H9 (cell line): Measurements from ENCODE around the gene HOXD11. TPM values are rescaled to one million over a fixed set of nuclear protein-coding genes. Genes with fewer than 3 reads are reported as not detected.

Experiments
- DNase-seq: peaks from one replicate; pipeline ENCODE4 v3.0.0-alpha.2; 2017
- H2AFZ ChIP-seq: one replicate; pipeline ENCODE4 v1.6.1; 2013; ENCODE audit warnings: mild to moderate bottlenecking, low read length, control low read depth, moderate library complexity
- H2AK5ac ChIP-seq: 2 replicates; pipeline ENCODE4 v1.6.1; 2013; ENCODE audit warnings: low read length, control low read depth, mixed read lengths; ENCODE audit not compliant: insufficient read length
- H2BK120ac ChIP-seq: one replicate; pipeline ENCODE4 v1.6.1; 2013; ENCODE audit warnings: low read depth, mild to moderate bottlenecking, low read length, control low read depth, inconsistent platforms; ENCODE audit not compliant: poor library complexity, severe bottlenecking
- H2BK12ac ChIP-seq: 2 replicates; pipeline ENCODE4 v1.6.1; 2013; ENCODE audit warnings: low read length, control low read depth, mixed read lengths, low read depth; ENCODE audit not compliant: insufficient read length
- H2BK15ac ChIP-seq: 2 replicates; pipeline ENCODE4 v1.6.1; 2013; ENCODE audit warnings: low read depth, low read length, control low read depth
- H2BK20ac ChIP-seq: one replicate; pipeline ENCODE4 v1.6.1; 2013; ENCODE audit warnings: low read depth, mild to moderate bottlenecking, low read length, control low read depth, inconsistent platforms; ENCODE audit not compliant: poor library complexity, severe bottlenecking
- H2BK5ac ChIP-seq: 2 replicates; pipeline ENCODE4 v1.6.1; 2013; ENCODE audit warnings: low read length, control low read depth, mixed read lengths; ENCODE audit not compliant: insufficient read length
- H3K14ac ChIP-seq: 2 replicates; pipeline ENCODE4 v1.6.1; 2013; ENCODE audit warnings: low read length, control low read depth; ENCODE audit not compliant: insufficient read depth
- H3K18ac ChIP-seq: 2 replicates; pipeline ENCODE4 v1.6.1; 2013; ENCODE audit warnings: low read depth, mild to moderate bottlenecking, mixed read lengths, low read length, control low read depth; ENCODE audit not compliant: insufficient read length
- H3K23ac ChIP-seq: 2 replicates; pipeline ENCODE4 v1.6.1; 2013; ENCODE audit warnings: low read length, control low read depth, mixed read lengths, low read depth; ENCODE audit not compliant: insufficient read length
- H3K23me2 ChIP-seq: 2 replicates; pipeline ENCODE4 v1.6.1; 2013; ENCODE audit warnings: low read depth, mild to moderate bottlenecking, mixed read lengths, low read length, control low read depth; ENCODE audit not compliant: insufficient read length, poor library complexity, severe bottlenecking
- H3K27ac ChIP-seq: 2 replicates; pipeline ENCODE4 v1.5.1; 2013; ENCODE audit warnings: low read length, control low read depth, mixed read lengths, low read depth; ENCODE audit not compliant: insufficient read length
- H3K27me3 ChIP-seq: 2 replicates; pipeline ENCODE4 v1.6.1; 2013; ENCODE audit warnings: low read length, control low read depth, inconsistent platforms; ENCODE audit not compliant: insufficient read depth
- H3K4ac ChIP-seq: 2 replicates; pipeline ENCODE4 v1.6.1; 2013; ENCODE audit warnings: low read depth, mild to moderate bottlenecking, control low read depth, inconsistent platforms, low read length, moderate library complexity
- H3K4me1 ChIP-seq: 2 replicates; pipeline ENCODE4 v1.6.1; 2013; ENCODE audit warnings: low read length, control low read depth, inconsistent platforms; ENCODE audit not compliant: insufficient read depth
- H3K4me2 ChIP-seq: 2 replicates; pipeline ENCODE4 v1.6.1; 2013; ENCODE audit warnings: low read length, control low read depth, mixed read lengths; ENCODE audit not compliant: insufficient read length, insufficient read depth
- H3K56ac ChIP-seq: 2 replicates; pipeline ENCODE4 v1.6.1; 2013; ENCODE audit warnings: low read depth, mild to moderate bottlenecking, mixed read lengths, low read length, control low read depth; ENCODE audit not compliant: insufficient read length
- H3K79me1 ChIP-seq: 2 replicates; pipeline ENCODE4 v1.6.1; 2013; ENCODE audit warnings: low read depth, mild to moderate bottlenecking, moderate library complexity, low read length, control low read depth, inconsistent platforms; ENCODE audit not compliant: insufficient read depth, poor library complexity, severe bottlenecking
- H3K79me2 ChIP-seq: 2 replicates; pipeline ENCODE4 v1.6.1; 2013; ENCODE audit warnings: low read length, control low read depth, inconsistent platforms; ENCODE audit not compliant: insufficient read depth
- H3K9ac ChIP-seq: 2 replicates; pipeline ENCODE4 v1.6.1; 2013; ENCODE audit warnings: low read length, control low read depth, mixed read lengths; ENCODE audit not compliant: insufficient read length; ENCODE audit errors: extremely low read depth
- H3K9me3 ChIP-seq: one replicate; pipeline ENCODE4 v1.6.1; 2013; ENCODE audit warnings: low read depth, low read length, inconsistent platforms; ENCODE audit not compliant: control insufficient read depth
- H3T11ph ChIP-seq: one replicate; pipeline ENCODE4 v1.6.1; 2013; ENCODE audit warnings: mild to moderate bottlenecking, low read length, control low read depth, inconsistent platforms
- H4K20me1 ChIP-seq: one replicate; pipeline ENCODE4 v1.6.1; 2013; ENCODE audit not compliant: control insufficient read depth, insufficient read length, insufficient read depth
- H4K5ac ChIP-seq: 2 replicates; pipeline ENCODE4 v1.6.1; 2013; ENCODE audit warnings: low read depth, mild to moderate bottlenecking, mixed read lengths, low read length, control low read depth; ENCODE audit not compliant: insufficient read length
- H4K8ac ChIP-seq: replicated peaks from 2 replicates; pipeline ENCODE4 v1.6.1; 2013; ENCODE audit warnings: low read length, control low read depth, mixed read lengths, low read depth; ENCODE audit not compliant: insufficient read length
- H4K91ac ChIP-seq: 2 replicates; pipeline ENCODE4 v1.6.1; 2013; ENCODE audit warnings: low read depth, mild to moderate bottlenecking, moderate library complexity, mixed read lengths, low read length, control low read depth; ENCODE audit not compliant: insufficient read length
- H3K27ac Mint-ChIP-seq, 3 experiments: 2 replicates in 2 of 3; 3 replicates in 1 of 3; pipeline ENCODE4 v1.8.0; 2020 to 2021; ENCODE audit warnings: mixed read lengths in 3 of 3, mild to moderate bottlenecking in 1 of 3, moderate library complexity in 1 of 3
- H3K27me3 Mint-ChIP-seq: 2 replicates; pipeline ENCODE4 v1.8.0; 2021; ENCODE audit warnings: low read depth, mild to moderate bottlenecking, moderate library complexity, mixed read lengths
- H3K36me3 Mint-ChIP-seq, 3 experiments: 2 replicates in 2 of 3; 3 replicates in 1 of 3; pipeline ENCODE4 v1.8.0; 2020 to 2021; ENCODE audit warnings: low read depth in 3 of 3, mixed read lengths in 3 of 3; ENCODE audit not compliant: insufficient read depth in 1 of 3
- H3K4me1 Mint-ChIP-seq, 2 experiments: 2 replicates each; pipeline ENCODE4 v1.8.0; 2020; ENCODE audit warnings: mixed read lengths in 2 of 2
- H3K4me3 Mint-ChIP-seq, 2 experiments: 2 replicates in 1 of 2; 3 replicates in 1 of 2; pipeline ENCODE4 v1.8.0; 2020 to 2021; ENCODE audit warnings: mild to moderate bottlenecking in 2 of 2, mixed read lengths in 2 of 2, moderate library complexity in 1 of 2
- H3K9me3 Mint-ChIP-seq, 2 experiments: 2 replicates in 1 of 2; 3 replicates in 1 of 2; pipeline ENCODE4 v1.8.0; 2020; ENCODE audit warnings: mild to moderate bottlenecking in 2 of 2, mixed read lengths in 2 of 2, moderate library complexity in 1 of 2
- WGBS: extraction: QIAGEN DNeasy Blood & Tissue Kit; methylation state at CpG from one replicate; pipeline ENCODE4 v1.1.7; 2013; ENCODE audit warnings: missing lambda C conversion rate, low lambda C conversion rate, mixed read lengths; ENCODE audit not compliant: insufficient read length; ENCODE audit errors: extremely low coverage; 5-methylcytosine and 5-hydroxymethylcytosine counted together
- total RNA-seq: library from RNA; stranded (reverse); gene quantifications from 2 replicates; pipeline ENCODE4 v1.2.1, GENCODE V29; 2021
- TF ChIP-seq, protein P1 (sequence below): fragments of 200-600 bp; sonication (generic); conservative IDR thresholded peaks from 3 replicates; pipeline ENCODE4 v1.8.0; 2021; ENCODE audit warnings: antibody characterized with exemption, mild to moderate bottlenecking

The HOXD11 gene
- total RNA-seq, 1 experiment from 2014 or later, result not detected

- H4K8ac ChIP-seq, result no peak overlapping the region
- Mint-ChIP-seq H3K36me3 (peaks cover 0 to 3% (median 0%) of the 10 kb centered on the region in 3 experiments; a peak in 2 of 7 replicates), H3K27ac (peak overlapping the region in 1 of 3 experiments; percentile 80; a peak in 1 of 7 replicates), H3K4me3 (no peak overlapping the region; a peak in 1 of 5 replicates), H3K27me3 (peaks cover 98% of the 10 kb centered on the region), H3K9me3 (peaks cover 9 to 19% of the 10 kb centered on the region in 2 experiments), H3K4me1 (peaks cover 0 to 20% of the 10 kb centered on the region in 2 experiments; a peak in 2 of 4 replicates)
- H3K18ac ChIP-seq, result no peak overlapping the region
- H3K4me1 ChIP-seq, result no peaks in the 10 kb centered on the region
- H2AK5ac ChIP-seq, result no peak overlapping the region
- no peak overlapping the region for H3K23ac ChIP-seq
- WGBS, result no CpG with 5 or more reads among the region's 40 CpGs
- H3K79me2 ChIP-seq, result no peaks in the 10 kb centered on the region
- no peaks in the 10 kb centered on the region for H4K20me1 ChIP-seq
- H4K5ac ChIP-seq, result no peak overlapping the region
- H3K4me2 ChIP-seq, result no peak overlapping the region
- no peak overlapping the region for H2AFZ ChIP-seq
- H2BK5ac ChIP-seq, result no peak overlapping the region
- no peak overlapping the region for H2BK20ac ChIP-seq
- H3K79me1 ChIP-seq, result no peaks in the 10 kb centered on the region
- H3T11ph ChIP-seq, result no peak overlapping the region
- TF ChIP-seq, protein P1, sequence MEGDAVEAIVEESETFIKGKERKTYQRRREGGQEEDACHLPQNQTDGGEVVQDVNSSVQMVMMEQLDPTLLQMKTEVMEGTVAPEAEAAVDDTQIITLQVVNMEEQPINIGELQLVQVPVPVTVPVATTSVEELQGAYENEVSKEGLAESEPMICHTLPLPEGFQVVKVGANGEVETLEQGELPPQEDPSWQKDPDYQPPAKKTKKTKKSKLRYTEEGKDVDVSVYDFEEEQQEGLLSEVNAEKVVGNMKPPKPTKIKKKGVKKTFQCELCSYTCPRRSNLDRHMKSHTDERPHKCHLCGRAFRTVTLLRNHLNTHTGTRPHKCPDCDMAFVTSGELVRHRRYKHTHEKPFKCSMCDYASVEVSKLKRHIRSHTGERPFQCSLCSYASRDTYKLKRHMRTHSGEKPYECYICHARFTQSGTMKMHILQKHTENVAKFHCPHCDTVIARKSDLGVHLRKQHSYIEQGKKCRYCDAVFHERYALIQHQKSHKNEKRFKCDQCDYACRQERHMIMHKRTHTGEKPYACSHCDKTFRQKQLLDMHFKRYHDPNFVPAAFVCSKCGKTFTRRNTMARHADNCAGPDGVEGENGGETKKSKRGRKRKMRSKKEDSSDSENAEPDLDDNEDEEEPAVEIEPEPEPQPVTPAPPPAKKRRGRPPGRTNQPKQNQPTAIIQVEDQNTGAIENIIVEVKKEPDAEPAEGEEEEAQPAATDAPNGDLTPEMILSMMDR, result no peak
- H3K9ac ChIP-seq, result no peak overlapping the region
- no peak overlapping the region for H3K27ac ChIP-seq
- H3K14ac ChIP-seq, result no peak overlapping the region
- no peak overlapping the region for H3K4ac ChIP-seq
- H3K27me3 ChIP-seq, result peaks cover 98% of the 10 kb centered on the region
- H2BK12ac ChIP-seq, result no peak overlapping the region
- no peak overlapping the region for H2BK15ac ChIP-seq
- no peak overlapping the region for H4K91ac ChIP-seq
- peak; percentile 33 for DNase-seq
- H3K23me2 ChIP-seq, result no peaks in the 10 kb centered on the region
- no peak overlapping the region for H2BK120ac ChIP-seq
- H3K9me3 ChIP-seq, result no peaks in the 10 kb centered on the region
- H3K56ac ChIP-seq, result no peak overlapping the region
Measured at GRCh38 chr2:176112375-176113302, 5.6 kb downstream of the HOXD11 start.
